Adipocyte (in vitro differentiated cells): ENCODE data around the gene TFDP2.
"Not testable (repeated sequence)": the region's sequence is repeated elsewhere in the genome, so short reads cannot be mapped to it uniquely, and the experiment has no call there.

ENCODE experiments used
- DNase-seq: peaks from one replicate; pipeline ENCODE4 v3.0.0-alpha.2; 2015; ENCODE audit warnings: low read depth
- H3K27me3 ChIP-seq: replicated peaks from 2 replicates; pipeline ENCODE4 v1.7.0; 2013; ENCODE audit warnings: mild to moderate bottlenecking, low read length, moderate library complexity; ENCODE audit not compliant: control insufficient read depth, insufficient read depth
- H3K36me3 ChIP-seq: 2 replicates; pipeline ENCODE4 v1.7.0; 2013; ENCODE audit warnings: low read length, mild to moderate bottlenecking, moderate library complexity; ENCODE audit not compliant: control insufficient read depth, insufficient read depth, severe bottlenecking
- H3K4me1 ChIP-seq: 2 replicates; pipeline ENCODE4 v1.7.0; 2013; ENCODE audit warnings: mild to moderate bottlenecking, low read length, moderate library complexity; ENCODE audit not compliant: control insufficient read depth, insufficient read depth
- H3K4me3 ChIP-seq: 2 replicates; pipeline ENCODE4 v1.7.0; 2013; ENCODE audit warnings: mild to moderate bottlenecking, low read length, moderate library complexity
- H3K9ac ChIP-seq: 2 replicates; pipeline ENCODE4 v1.7.0; 2013; ENCODE audit warnings: mild to moderate bottlenecking, low read length, moderate library complexity
- H3K9me3 ChIP-seq: 2 replicates; pipeline ENCODE4 v1.7.0; 2013; ENCODE audit warnings: mild to moderate bottlenecking, low read length, moderate library complexity; ENCODE audit not compliant: control insufficient read depth

The TFDP2 gene

GRCh38 chr3:141934354-141934753 is 215.0 kb downstream of the TFDP2 start:
- H3K4me1 ChIP-seq, result no peaks in the 10 kb centered on the region
- no peaks in the 10 kb centered on the region for H3K36me3 ChIP-seq
- no peaks in the 10 kb centered on the region for H3K9me3 ChIP-seq
- H3K9ac ChIP-seq, result no peak overlapping the region
- no peak for DNase-seq
- no peak overlapping the region for H3K4me3 ChIP-seq
- H3K27me3 ChIP-seq, result no peaks in the 10 kb centered on the region

DNA sequence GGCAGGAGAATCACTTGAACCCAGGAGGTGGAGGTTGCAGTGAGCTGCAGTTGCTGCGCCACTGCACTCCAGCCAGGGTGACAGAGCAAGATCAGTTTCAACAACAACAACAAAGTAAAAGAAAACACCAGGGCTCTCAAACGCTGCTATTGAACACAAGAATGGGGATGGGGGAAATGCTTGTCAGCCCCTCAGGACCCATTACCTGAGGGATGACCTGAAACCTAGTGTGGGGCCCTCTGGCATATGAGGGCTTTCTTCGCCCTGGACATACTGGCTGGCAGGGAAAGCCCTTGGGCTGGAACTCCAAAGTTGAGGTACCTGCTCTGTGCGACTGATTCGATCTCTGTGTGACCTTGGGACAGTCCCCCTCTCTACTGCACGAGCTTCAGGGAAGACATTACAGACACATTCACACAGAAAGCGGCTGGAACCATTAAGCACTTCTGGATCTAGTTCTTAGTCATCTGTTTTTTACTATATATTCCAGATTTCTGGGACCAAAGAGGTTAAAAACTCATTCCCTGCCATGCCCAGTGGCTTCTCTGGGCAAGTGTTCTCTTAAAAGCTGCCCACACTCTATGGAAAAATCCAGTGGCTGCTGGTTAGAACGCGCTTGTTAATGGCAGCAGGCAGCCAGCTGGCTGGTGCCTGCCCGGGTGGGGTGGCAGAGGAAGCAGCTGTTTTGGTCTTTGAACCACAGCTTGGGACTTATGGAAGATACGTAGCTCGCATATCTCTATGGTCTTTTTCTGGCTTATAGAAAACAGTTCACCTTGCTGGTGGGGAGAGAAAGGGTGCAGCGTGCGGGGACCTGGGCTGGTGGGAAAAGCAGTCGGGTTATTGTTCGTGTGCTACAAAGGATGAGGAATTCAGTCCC is 215.7 kb downstream of the TFDP2 start:
- no peaks in the 10 kb centered on the region for H3K9me3 ChIP-seq
- no peak overlapping the region for H3K9ac ChIP-seq
- no peaks in the 10 kb centered on the region for H3K4me1 ChIP-seq
- H3K36me3 ChIP-seq, result no peaks in the 10 kb centered on the region
- DNase-seq, result no peak
- H3K27me3 ChIP-seq, result no peaks in the 10 kb centered on the region
- no peak overlapping the region for H3K4me3 ChIP-seq

DNA sequence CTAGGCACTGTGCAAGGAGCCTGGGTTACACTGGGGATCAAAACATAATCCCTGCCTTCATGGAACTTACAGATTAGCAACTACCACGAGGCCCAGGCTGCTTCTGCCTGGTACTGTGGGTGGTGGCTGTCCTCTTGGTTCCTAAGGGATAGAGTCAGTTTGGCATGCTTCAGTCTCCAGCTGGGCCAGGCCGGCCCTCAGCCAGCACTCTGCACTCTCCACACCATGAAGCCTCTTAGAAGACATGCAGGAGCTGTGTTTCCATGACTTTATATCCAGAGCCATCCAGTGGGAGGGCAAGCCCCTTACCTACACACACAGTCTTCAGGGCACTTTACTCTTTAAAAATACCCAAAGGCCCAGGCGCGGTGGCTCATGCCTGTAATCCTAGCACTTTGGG is 218.5 kb downstream of the TFDP2 start:
- no peaks in the 10 kb centered on the region for H3K9me3 ChIP-seq
- H3K27me3 ChIP-seq, result no peaks in the 10 kb centered on the region
- H3K4me1 ChIP-seq, result peaks cover 4% of the 10 kb centered on the region
- H3K9ac ChIP-seq, result no peak overlapping the region
- H3K4me3 ChIP-seq, result no peak overlapping the region
- DNase-seq, result no peak
- peaks cover 13% of the 10 kb centered on the region for H3K36me3 ChIP-seq

GRCh38 chr3:141929341-141929995 is 219.9 kb downstream of the TFDP2 start:
- no peak for DNase-seq
- H3K9me3 ChIP-seq, result no peaks in the 10 kb centered on the region
- H3K27me3 ChIP-seq, result no peaks in the 10 kb centered on the region
- peaks cover 5% of the 10 kb centered on the region for H3K4me1 ChIP-seq
- no peak overlapping the region for H3K9ac ChIP-seq
- peaks cover 23% of the 10 kb centered on the region for H3K36me3 ChIP-seq
- H3K4me3 ChIP-seq, result no peak overlapping the region

DNA sequence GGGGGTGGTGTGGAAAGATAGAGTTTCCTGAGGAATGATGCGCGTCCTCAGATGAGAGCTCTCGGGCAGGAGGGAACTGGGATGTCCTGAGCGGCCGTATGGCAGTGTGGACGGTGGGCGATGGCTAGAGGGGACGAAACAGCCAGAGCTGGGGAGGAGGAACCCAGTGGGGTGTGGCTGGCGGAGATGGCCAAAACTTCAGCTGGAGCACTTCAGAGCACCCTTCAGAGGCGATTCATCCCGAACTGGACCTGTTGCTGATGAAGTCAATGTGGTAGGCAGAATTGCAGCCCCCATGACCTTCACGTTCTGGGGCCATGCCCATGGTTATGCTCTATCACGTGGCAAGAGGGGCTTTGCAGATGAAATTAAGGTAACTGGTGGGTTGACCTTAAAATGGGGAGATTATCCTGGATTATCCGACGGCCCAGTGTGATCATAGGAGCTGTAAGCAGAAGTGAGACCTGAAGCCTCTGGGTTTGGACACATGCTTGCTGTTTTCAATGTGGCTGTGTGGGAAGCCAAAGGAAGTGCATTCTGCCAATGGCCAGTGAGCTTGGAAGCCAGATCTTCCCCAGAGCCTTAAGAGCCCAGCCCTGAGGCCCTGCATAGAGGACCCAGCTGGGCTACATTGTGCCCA is 220.6 kb downstream of the TFDP2 start:
- H3K36me3 ChIP-seq, result peaks cover 25% of the 10 kb centered on the region
- H3K9me3 ChIP-seq, result no peaks in the 10 kb centered on the region
- no peaks in the 10 kb centered on the region for H3K27me3 ChIP-seq
- DNase-seq, result no peak
- H3K4me1 ChIP-seq, result peaks cover 5% of the 10 kb centered on the region
- no peak overlapping the region for H3K4me3 ChIP-seq
- H3K9ac ChIP-seq, result no peak overlapping the region

- H3K36me3 ChIP-seq, result peaks cover 35% of the 10 kb centered on the region
Measured at GRCh38 chr3:141926929-141927328, 222.4 kb downstream of the TFDP2 start.

DNA sequence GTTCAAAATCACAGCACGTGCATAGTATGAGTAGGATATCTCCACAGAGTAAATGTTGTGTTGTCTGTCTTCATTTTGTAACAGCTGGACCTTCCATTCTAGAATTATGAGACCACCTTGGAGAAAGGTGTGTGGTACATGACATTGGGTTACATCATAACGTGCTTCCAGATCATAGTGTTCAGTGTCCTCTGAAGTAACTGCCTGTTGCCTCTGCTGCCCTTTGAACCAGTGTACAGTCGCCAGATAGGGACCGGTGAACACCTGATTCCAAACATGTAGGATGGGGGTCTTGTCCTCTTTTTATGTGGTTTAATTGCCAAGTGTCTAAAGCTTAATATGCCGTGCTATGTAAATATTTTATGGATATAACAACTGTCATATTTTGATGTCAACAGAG is 223.7 kb downstream of the TFDP2 start:
- H3K27me3 ChIP-seq, DNase-seq, H3K9ac ChIP-seq, H3K4me3 ChIP-seq, H3K4me1 ChIP-seq, H3K9me3 ChIP-seq: not testable (repeated sequence)
- H3K36me3 ChIP-seq, result peaks cover 41% of the 10 kb centered on the region

More at GRCh38 chr3:141926929-141927328, 222.4 kb downstream of the TFDP2 start:
- Histone ChIP-seq H3K9ac (no peak overlapping the region), H3K4me1 (peaks cover 5% of the 10 kb centered on the region), H3K9me3 (no peaks in the 10 kb centered on the region), H3K27me3 (no peaks in the 10 kb centered on the region), H3K4me3 (no peak overlapping the region)
- DNase-seq, result no peak

DNA sequence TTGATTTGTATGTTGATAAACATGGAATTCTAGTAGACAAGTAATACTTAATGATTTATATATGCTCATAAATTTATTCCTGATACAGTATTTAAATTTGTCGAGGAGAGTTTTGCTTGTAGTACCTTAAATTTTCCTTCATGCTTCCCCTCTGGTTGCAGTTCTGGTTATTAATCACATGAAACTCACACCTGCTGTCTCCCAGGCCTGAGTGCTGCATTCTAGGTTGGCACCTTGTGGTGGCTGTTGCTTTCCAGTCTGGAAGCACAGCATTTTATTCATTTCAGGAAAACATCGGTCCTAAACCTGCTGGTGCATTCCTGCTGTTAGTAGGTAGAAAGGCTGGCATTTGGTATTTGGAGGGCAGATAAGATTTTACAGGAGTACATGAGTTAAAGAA is 228.0 kb downstream of the TFDP2 start:
- Histone ChIP-seq H3K9ac (no peak overlapping the region), H3K36me3 (peaks cover 59% of the 10 kb centered on the region), H3K4me1 (peaks cover 5% of the 10 kb centered on the region), H3K4me3 (no peak overlapping the region), H3K9me3 (no peaks in the 10 kb centered on the region), H3K27me3 (no peaks in the 10 kb centered on the region)
- DNase-seq, result no peak

DNA sequence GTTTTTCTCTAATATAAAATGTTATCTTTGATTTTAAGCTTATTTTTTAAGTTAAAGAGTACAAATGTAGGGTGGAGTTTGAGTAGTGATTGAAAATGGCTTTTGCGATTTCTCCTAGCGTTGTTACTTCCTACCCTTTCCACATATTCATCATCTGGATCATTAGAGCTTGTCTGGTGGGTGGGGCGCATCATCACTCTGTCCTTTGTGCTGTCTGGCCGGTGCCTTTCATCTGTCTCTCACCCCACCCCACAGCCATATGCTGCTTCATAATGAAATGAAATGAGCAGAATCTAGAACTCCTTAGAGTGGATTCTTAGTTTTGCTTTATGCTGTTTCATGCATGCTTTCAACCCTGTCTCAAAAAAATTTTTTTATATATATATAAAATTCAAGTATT is 228.6 kb downstream of the TFDP2 start:
- peaks cover 7% of the 10 kb centered on the region for H3K4me1 ChIP-seq
- H3K4me3 ChIP-seq, result no peak overlapping the region
- H3K9ac ChIP-seq, result no peak overlapping the region
- DNase-seq, result no peak
- peaks cover 61% of the 10 kb centered on the region for H3K36me3 ChIP-seq
- H3K9me3 ChIP-seq, result no peaks in the 10 kb centered on the region
- no peaks in the 10 kb centered on the region for H3K27me3 ChIP-seq

DNA sequence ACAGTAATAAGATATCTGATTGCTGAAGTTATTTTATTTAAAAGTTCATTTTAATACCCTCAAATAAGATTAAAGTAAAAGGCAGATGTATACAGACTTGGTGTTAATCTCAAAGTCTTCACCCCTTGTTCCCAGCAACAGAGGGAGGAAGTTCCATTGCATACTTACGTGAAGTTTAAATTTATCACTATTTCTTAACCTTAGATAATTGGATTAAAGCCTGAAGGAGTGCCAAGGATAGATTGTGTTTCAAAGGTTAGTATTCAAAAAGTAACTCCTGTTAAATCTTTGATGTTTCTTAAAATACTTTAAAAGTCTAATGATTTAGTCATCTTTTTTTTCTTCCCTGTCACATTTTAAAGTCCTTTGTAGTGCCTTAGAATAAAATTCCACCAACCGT is 233.6 kb downstream of the TFDP2 start:
- Histone ChIP-seq H3K4me3 (no peak overlapping the region), H3K36me3 (peaks cover 52% of the 10 kb centered on the region), H3K27me3 (no peaks in the 10 kb centered on the region), H3K4me1 (peaks cover 9% of the 10 kb centered on the region), H3K9me3 (no peaks in the 10 kb centered on the region), H3K9ac (no peak overlapping the region)
- DNase-seq, result no peak

- DNase-seq, result peak; percentile 20
- Histone ChIP-seq H3K9me3 (no peaks in the 10 kb centered on the region), H3K27me3 (no peaks in the 10 kb centered on the region)
Measured at GRCh38 chr3:141915016-141915415, 234.3 kb downstream of the TFDP2 start.

More at GRCh38 chr3:141915016-141915415, 234.3 kb downstream of the TFDP2 start:
- H3K4me1 ChIP-seq, result peaks cover 9% of the 10 kb centered on the region
- no peak overlapping the region for H3K9ac ChIP-seq
- no peak overlapping the region for H3K4me3 ChIP-seq
- peaks cover 48% of the 10 kb centered on the region for H3K36me3 ChIP-seq
